T-helper 2 cell treated with Interferon-gamma antibody and Interleukin-4, amounts not matched to agents 100 ng/mL and 5 ng/mL, for 36 hours (primary cell): Measurements from ENCODE around the gene FYN. TPM values are rescaled to one million over a fixed set of nuclear protein-coding genes. Genes with fewer than 3 reads are reported as not detected.

Experiments used
- intact Hi-C: fragments of 100-400 bp; cut with micrococcal nuclease; formaldehyde crosslinking; loops from one replicate; pipeline ENCODE4 v1.15.1; 2023
- total RNA-seq: library from RNA; stranded (reverse); gene quantifications from 2 replicates; pipeline ENCODE4 v1.2.3, GENCODE V29; 2022

Gene FYN
- total RNA-seq, 1 donor from 2014 or later, result 125 TPM

DNA sequence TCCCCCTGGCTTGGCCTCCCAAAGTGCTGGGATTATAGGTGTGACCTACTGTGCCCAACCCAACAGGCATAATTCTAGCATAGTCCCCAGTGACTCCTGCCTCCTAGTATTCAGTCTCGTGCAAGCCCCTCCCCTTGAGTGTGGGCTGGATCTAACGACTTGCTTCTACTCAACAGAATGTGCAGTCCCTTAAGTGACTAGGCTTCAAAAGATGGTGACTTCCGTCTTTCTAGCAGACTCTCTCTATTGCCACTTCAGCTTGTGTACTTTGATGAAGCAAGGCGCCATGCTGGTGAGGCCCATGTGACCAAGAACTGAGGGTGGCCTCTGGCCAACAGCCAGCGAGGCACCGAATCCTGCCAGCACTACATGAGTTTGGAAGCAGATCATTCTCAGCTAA lies 157.9 kb downstream of the FYN start:
- intact Hi-C loops, result no loop called here

DNA sequence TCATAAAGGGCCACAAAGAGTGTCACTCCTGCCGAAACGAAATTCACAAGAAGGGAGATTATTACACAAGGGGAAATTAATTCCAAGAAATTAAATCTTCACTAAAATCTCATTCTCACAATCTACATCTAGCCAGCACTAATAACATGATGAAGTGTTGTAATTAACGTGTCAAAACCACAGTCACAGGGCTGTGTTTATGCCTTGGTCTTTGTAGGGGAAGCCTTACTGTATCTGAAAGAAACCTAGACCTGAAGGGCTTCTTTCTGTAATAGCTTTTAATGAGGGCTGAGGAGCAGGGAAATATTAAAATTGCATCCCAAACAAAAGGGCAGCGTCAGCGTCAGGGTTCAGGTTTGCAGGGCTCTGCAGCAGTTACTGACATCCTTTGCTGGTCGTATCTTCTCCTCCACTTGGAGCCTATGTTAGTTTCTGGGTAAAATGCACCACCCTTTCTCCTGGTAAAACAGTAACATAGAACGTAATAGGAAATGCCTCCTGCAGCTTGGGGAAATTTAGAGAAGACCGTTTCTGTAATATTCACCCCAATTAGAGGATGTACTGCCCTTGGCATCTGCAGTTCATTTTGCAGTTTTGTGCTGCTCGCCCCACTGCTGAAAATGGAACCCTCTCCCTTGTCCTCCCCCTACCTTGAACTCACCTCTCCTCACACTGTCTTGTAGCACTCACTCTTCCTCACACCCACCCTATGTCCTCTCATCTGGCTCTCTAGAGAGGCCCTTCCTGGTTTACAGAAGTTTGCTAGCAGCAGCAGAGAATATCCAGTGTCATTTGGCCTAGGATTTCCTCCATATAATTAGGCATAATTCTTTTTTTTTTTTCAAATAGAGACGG lies 158.6 kb downstream of the FYN start:
- intact Hi-C loops, result loop anchor here (5.0 kb wide), 1 partner anchor 88 kb away; no protein-coding TSS in a partner anchor

GRCh38 chr6:111713811-111714210 lies 159.4 kb downstream of the FYN start:
- intact Hi-C loops, result loop anchor here (5.0 kb wide), 1 partner anchor 88 kb away; no protein-coding TSS in a partner anchor

DNA sequence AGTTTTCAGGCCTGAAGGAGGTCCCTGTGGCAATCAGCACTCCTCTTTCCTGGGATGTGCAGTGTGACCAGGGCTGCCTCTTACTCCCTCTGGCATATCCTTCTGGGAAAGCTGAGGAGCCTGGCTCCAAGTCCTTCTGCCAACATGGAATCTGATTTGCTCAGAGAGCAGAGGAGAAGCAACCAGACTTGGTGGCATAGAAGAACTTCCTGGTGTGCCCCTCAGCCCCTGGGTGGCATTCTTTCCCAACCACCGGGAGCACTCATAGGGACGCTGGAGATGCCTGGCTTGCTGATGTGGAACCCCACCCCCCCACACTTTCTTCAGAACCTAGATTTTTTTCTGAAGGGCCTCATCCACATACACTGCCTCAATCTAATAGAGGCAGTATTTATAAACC lies 160.0 kb downstream of the FYN start:
- intact Hi-C loops, result loop anchor here (5.0 kb wide), 1 partner anchor 89 kb away; no protein-coding TSS in a partner anchor

- intact Hi-C loops, result loop anchor here (5.0 kb wide), 1 partner anchor 90 kb away; no protein-coding TSS in a partner anchor
Measured at GRCh38 chr6:111711984-111712752, 161.1 kb downstream of the FYN start.

- intact Hi-C loops, result loop anchor here (5.0 kb wide), 1 partner anchor 91 kb away; no protein-coding TSS in a partner anchor
Measured at GRCh38 chr6:111711476-111711875, 161.8 kb downstream of the FYN start.

- intact Hi-C loops, result loop anchor here (1.0 to 5.0 kb wide), 5 partner anchors 91 to 452 kb away; no protein-coding TSS in a partner anchor
Measured at GRCh38 chr6:111710911-111711310, 162.3 kb downstream of the FYN start.

DNA sequence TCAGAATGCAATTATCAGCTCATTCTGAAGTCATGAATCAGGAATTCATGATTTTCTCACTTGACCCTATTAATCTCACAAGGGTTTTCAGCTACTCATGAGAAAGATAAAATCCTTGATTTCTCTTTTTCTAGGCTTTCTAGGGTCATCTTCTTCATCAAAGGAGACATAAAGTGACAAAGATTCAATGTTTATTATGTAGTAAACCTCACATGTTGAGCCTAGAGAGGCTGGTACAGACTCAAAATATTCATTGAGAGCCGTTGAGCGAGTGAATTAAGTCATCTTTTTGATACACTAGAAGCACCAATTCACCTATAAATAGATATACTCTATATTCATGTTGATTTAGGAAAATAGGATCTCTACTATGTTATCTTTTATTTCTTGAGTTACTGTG lies 162.8 kb downstream of the FYN start:
- intact Hi-C loops, result loop anchor here (1.0 to 5.0 kb wide), 5 partner anchors 92 to 453 kb away; no protein-coding TSS in a partner anchor

DNA sequence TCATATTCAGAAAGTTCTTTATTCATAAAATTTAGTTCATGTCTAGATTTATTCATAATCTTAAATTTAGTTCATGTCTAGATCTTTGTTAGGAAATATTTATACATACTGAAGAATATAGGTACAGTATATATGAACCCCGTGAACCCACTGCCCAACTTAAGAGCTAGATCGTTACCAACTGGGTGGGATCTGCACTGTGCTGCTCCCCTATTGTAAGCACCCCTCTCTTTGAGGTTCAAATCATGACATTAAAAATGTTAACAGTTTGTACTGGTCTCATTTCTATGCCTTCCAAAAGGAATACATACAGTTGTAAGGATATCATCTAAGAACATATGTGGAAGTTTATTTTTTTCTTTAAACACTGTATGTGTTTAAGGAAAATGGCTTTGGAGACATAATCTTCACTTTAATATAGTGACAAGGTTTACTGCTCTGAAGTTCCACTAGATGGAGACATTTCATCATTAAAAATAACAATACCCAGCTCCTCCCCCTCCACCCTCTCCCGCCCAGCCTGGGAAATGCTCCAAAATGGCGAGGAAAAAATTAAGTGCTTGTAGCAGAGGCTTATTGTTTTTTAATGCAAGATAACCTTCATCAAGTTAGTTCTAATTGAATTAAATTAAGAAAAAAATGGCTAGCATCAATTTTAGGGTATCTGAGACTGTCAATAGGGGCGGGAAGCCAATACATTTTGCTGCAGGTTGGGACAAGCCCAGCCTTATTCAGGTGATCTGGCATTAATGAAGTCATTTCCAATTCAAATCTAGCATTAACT lies 163.4 kb downstream of the FYN start:
- intact Hi-C loops, result loop anchor here (1.0 to 5.0 kb wide), 5 partner anchors 92 to 453 kb away; no protein-coding TSS in a partner anchor

DNA sequence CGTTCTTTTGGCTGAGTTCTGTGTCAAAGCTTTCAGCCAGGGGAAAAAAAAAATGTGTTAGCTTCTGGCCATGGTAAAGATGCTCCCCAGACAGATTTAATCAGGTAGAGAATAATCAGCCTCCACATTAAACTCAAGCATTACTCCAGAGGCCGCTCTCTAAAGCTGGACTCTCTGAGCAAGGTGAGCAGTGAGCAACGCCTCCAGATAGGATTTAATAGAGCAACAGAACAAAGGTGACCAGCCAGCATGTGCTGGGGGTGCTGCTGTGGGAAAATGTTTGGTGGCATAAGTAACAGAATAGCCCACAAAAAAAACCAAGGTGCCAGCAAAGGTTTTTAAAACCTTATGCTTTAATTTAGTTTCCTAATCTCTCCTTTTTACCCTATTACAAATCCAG lies 164.1 kb downstream of the FYN start:
- intact Hi-C loops, result no loop called here

GRCh38 chr6:111707773-111708172 lies 165.5 kb downstream of the FYN start:
- intact Hi-C loops, result no loop called here

DNA sequence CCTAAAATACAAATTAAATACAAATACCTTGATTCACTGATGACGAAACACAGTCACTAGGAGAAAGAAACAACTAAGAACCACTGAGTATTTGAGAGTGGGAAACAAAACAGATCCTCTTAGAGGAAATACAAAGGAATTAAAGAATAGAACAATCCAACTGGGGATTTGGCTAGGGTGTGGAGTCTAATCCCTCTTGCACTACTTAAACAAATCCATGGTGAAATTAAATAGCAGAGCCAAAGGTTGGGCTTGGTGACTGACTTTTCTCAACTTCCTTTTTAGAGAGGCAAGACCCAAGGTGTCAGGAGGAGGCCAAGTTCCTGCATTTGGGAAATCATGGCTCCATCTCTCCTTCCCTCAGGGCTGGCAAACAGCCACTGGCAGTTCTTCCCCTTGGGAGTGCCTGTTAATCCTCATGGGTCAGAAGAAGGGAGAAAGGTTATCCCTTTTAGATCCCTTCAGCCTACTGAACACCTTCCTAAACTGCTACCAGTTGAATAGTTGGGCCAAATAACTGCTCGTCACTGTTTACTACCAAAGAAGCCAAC lies 166.3 kb downstream of the FYN start:
- intact Hi-C loops, result no loop called here

DNA sequence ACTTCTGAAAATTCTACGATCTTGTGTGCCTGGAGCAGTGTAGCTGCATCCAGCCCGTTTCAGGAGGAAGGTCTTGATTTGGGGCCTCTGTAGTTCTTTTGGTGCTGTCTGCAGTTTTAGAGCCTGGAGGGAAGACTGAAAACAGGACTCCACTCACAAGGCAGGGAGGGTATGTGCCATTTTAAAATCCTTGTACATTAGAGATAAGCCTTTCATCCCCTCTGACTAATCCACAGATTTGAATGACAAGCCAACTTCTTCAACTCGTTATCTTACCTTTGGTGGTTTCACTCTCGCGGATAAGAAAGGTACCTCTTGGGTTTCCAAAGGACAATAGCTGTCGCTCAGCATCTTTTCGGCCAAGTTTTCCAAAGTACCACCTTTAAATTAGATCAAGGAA lies 169.5 kb downstream of the FYN start:
- intact Hi-C loops, result no loop called here

DNA sequence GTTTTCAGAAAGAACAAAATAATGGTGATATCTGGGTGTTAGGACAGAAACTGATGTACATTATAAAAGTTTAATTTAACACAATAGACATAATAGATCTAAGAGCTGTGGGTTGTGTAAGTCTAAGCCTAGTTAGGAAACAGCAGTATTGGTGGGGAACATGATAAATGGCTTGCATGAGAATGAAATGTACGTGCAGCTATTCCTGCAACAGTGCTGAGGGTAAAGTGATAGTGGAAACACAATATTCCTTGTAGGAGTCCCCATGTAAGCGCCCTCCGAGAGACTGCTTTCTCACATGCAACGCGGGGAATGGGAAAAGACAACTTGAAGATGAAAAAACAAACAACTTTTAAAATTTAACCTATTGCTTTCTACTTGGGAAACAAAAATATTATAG lies 171.0 kb downstream of the FYN start:
- intact Hi-C loops, result no loop called here

DNA sequence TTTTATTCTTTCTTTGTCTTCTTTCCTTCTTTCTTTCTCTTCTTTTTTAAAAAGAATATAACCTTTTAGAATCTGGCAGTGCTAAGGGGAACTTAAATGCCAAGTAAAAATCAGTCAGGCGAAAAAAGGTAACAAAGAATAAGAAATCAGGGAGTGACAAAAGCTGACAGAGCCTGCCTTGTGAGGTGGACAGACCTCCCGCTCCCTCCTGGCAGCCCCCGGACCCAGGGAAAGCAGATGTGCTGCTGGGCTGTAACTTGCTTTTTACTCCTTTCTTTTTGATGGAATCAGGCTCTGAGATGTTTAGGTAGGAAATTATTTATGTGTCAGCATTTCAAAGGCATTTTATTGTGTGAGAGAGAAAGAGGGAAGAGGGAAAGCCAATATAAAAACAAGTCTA lies 172.1 kb downstream of the FYN start:
- intact Hi-C loops, result no loop called here

DNA sequence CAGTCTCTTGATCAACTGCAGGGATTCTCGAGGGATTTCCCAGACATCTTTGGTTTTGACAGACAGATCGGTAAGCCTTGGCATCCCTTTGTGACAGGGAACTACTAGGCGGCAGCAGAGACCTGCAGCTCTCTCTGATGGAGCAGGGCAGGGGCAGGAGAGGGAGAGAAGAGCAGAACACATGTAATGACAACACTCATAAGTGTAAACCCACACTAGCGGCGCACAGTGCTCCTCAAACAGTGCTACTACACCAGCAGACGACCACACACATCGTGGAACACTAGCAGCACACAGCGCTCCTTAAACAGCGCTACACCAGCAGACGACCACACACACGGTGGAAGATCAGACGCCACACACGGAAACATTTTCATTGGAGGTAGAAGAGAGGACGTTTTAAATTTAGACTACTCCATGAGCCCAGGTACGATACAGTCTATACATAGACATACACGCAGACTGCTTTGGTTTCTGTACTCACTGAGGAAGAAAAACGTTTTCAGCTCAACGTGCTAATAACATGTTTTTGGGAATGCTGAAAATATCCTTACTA lies 173.0 kb downstream of the FYN start:
- intact Hi-C loops, result no loop called here

- intact Hi-C loops, result no loop called here
Measured at GRCh38 chr6:111699123-111699522, 174.1 kb downstream of the FYN start.

DNA sequence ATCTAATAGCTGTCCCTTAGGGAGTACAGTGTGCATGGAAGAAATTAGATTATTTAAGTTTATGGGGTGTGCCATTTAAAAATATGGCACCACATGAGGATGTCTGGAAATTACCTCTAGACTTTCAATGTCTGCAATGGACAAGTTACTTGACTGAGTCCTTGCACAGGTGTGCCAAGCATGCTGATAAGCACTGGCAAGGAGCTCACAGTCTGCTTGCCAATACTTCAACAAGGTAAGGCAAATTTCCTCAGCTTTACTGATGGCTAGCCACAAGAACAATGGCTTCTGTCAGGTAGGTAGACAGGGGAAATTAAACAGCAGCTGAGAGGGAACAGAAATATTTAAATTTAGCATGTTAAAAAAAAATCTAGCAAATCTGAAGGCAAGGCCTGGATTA lies 176.4 kb downstream of the FYN start:
- intact Hi-C loops, result no loop called here

DNA sequence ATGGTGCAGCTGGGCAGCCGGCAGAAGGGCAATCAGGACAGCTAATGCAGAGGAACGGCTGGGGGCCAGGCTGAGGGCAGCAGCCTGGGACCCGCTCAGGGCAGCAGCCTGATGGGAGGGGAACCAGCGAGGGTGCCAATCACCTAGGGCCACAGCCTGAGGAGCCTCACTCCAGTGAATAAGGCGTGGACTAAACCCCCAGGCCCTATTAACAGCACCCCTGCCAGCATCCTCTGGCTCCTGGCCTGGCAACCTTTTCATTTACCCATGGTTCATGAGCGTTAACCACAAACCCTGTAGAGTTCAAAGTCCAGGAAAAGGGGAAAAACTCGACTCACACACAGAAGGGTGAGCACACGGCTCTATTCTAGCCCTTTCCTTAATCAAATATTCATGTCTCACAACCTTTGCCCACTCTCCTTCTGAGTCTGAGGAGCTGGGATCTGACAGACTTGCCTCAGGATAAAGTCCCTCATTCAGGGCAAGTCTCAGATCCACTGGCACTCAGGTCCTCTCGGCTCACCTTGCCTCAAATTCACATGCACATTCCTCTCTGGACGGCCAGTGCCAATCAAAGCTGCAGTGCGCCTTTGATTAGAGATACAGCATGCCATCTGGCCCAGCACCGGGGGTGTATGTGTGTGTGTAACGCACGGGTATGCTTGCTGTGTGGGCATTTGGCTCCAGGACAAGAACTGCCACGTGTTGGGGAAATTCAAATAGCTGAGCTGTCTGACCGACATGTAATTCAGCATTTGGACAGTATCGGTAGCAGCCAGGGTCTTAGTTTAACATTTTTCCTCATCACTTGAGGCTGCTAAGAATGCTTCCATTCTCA lies 180.7 kb downstream of the FYN start:
- intact Hi-C loops, result no loop called here
